ENCODE results near the gene SMCHD1. TPM values are rescaled to one million over a fixed set of nuclear protein-coding genes. Genes with fewer than 3 reads are reported as not detected.

SMCHD1 gene
- total RNA-seq, 4 donors from 2014 or later = 28.2 to 55.8 (median 31.9) TPM

DNA sequence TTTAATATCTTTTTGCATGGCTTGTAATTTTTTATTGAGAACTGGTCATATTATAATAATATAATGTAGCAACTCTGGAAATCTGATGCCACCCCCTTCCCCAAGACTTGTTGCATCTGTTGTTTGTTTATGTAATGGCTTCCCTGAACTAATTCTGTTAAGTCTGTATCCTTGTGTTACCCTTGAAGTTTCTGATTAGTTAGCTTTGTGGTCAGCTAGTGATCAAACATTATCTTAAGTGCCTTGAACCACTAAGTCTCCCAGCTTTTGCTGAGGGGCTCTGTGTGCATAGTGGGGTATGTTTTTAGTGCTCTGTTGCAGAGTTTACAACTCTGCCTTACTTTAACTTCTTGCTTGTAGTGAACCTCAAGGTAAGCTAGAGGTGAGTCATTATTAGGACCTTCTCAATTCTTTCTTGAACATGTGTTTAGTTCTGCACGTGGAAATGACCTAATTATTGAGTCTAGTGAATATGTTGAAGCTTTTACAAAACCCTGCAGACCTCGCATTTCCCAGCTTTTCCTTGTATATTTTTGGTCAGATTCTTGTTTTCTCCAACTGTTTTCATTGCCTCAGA is 24.8 kb downstream of the SMCHD1 start:
- intact Hi-C loops (cut with DNase I; ENCODE audit: low total_unique reads) = no loop called here
- 68 to 72% methylated on average over 2 of the region's 2 CpGs for WGBS, 2 donors
- DNase-seq (ENCODE audit: low spot score in 2 of 2) = no peak
- TF ChIP-seq POLR2A (IDR thresholded peaks at IDR 0.05) = no peak
- no peak for TF ChIP-seq CTCF (IDR thresholded peaks at IDR 0.05)
- no peak overlapping the region for H3K4me3 ChIP-seq (ENCODE audit: low read depth, poor library complexity, severe bottlenecking)

GRCh38 chr18:2681993-2682603 is 26.6 kb downstream of the SMCHD1 start:
- no peak for DNase-seq (ENCODE audit: low spot score in 2 of 2)
- intact Hi-C loops (cut with DNase I; ENCODE audit: low total_unique reads) = no loop called here
- WGBS, 2 donors = 85 to 87% methylated on average over 5 of the region's 5 CpGs

DNA sequence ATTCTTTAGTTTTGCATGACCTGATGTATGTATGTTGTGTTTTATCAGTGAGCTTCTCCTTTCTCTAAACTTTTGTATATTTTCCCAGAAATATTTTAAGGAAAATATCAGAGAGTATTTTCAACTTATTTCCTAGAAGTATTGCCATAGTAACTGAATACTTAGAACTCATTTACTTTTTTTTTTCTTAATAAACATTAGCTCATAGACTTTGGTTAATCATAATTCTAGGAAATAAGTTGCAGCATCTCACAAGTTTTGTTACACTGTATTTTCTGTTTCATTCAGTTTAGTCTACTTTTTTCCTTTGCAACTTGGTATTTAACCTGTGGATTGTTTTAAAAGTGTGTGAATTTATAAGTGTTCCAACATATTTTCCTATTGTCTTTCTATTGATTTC is 27.5 kb downstream of the SMCHD1 start:
- no peak for DNase-seq (ENCODE audit: low spot score in 2 of 2)
- no peak overlapping the region for H3K4me3 ChIP-seq (ENCODE audit: low read depth, poor library complexity, severe bottlenecking)
- intact Hi-C loops (cut with DNase I; ENCODE audit: low total_unique reads) = no loop called here
- no peak for TF ChIP-seq POLR2A (IDR thresholded peaks at IDR 0.05)
- no peak for TF ChIP-seq CTCF (IDR thresholded peaks at IDR 0.05)

More at GRCh38 chr18:2681993-2682603, 26.6 kb downstream of the SMCHD1 start:
- H3K4me3 ChIP-seq (ENCODE audit: low read depth, poor library complexity, severe bottlenecking) = no peak overlapping the region
- TF ChIP-seq POLR2A (IDR thresholded peaks at IDR 0.05) (no peak), CTCF (IDR thresholded peaks at IDR 0.05) (no peak)

DNA sequence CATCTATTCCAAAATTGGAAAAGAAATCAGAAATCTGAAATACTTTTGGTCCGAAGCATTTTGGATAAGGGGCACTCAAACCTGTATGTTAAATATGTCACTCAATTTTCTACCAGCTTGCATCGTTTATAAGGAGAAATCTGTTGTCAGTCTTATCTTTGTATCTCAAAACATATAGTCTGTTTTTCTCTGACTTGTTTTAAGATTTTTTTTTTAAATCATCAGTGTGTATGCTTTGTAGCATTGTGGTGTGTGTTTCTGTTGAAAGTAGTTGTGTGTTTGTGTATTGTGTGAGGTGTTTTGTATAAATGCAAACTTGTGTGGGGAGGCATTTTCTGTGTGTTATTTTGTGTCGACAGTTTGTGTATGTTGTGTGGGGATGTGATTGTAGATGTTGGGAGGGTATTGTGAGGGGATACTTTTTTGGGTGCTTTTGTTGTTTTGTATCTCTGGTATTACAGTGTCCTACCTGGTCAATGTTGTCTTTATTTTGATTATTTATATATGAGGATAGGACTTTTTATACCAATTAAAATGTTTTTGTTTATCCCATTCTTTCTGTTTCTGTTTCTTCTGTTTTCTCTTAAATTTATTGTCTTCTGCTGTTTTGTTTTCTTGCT is 30.9 kb downstream of the SMCHD1 start:
- no peak for DNase-seq (ENCODE audit: low spot score in 2 of 2)
- no peak overlapping the region for H3K4me3 ChIP-seq (ENCODE audit: low read depth, poor library complexity, severe bottlenecking)
- TF ChIP-seq CTCF (IDR thresholded peaks at IDR 0.05) (no peak), POLR2A (IDR thresholded peaks at IDR 0.05) (no peak)
- intact Hi-C loops (cut with DNase I; ENCODE audit: low total_unique reads) = no loop called here
- WGBS, 2 donors = 92 to 95% methylated on average over 3 of the region's 3 CpGs

DNA sequence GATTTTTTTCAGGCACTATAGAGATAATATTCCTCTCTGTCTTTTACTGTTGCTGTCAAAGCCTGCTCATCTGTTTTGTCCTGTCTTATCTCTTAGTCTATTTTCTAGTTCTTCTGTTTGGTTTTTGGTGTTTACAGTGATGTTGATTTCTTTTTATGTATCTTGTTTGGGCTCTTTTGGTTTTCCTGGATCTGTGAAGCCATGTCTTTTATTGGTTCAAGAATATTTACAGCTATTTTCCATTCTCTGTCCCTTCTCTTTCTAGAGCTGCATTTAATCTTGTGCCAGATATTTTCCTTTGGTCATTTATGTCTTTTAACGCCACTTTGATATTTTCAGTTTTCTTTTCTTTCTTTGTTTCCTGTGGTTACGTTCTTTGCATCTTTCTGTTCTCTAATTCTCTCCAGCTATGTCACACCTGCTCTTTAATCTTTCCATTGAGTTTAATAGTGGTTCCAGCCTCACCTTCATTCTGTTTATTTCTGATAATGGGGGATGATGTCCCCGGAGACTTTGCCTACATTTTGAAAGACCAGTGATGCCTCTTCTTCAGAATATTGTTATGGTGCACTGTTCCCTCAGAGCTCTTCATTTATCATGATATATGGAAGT is 32.0 kb downstream of the SMCHD1 start:
- no peak for TF ChIP-seq CTCF (IDR thresholded peaks at IDR 0.05)
- no peak for TF ChIP-seq POLR2A (IDR thresholded peaks at IDR 0.05)
- 96 to 97% methylated on average over 3 of the region's 3 CpGs for WGBS, 2 donors
- DNase-seq (ENCODE audit: low spot score in 2 of 2) = no peak
- no peak overlapping the region for H3K4me3 ChIP-seq (ENCODE audit: low read depth, poor library complexity, severe bottlenecking)
- intact Hi-C loops (cut with DNase I; ENCODE audit: low total_unique reads) = no loop called here

All from lower leg skin (tissue), 4 donors.